Stomach (tissue), 4 donors: ENCODE results near the gene TAF1C.

Source experiments
- CTCF ChIP-seq, 7 experiments: fragments of 450-650 bp in 4 of 7; fragments of 200-600 bp in 3 of 7; sonication (generic) in 3 of 7; IDR thresholded peaks; one replicate each; pipeline ENCODE4 v1.5.1; 2016 to 2019; ENCODE audit warnings: antibody characterized with exemption in 7 of 7, control low read depth in 2 of 7, mild to moderate bottlenecking in 1 of 7
- POLR2AphosphoS5 ChIP-seq, 3 donors: sonication (generic); formaldehyde crosslinking; IDR thresholded peaks; one replicate each; pipeline ENCODE4 v1.6.1; 2016; ENCODE audit warnings: antibody characterized with exemption in 3 of 3

DNA sequence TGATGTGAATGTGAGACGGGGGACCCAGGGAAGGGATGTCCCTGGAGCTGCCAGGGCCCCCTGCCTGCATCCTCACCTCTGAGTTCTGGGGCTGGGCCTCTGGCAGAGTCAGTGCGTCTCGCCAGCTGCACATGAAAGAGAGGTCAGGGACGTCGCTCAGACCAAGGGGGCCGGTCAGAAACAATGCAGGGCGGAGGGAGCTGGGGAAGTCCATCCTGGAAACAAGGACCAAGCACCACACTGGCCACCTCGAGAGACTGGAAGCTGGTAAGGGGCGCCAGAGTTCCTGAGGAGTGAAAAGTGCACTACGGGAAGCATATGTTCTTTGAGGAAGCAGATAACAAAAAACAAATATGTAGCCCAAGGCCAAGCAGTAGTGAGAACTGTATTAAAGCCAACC is 2.1 kb downstream of the TAF1C start:
- TF ChIP-seq CTCF (IDR thresholded peaks at IDR 0.05) (no peak), POLR2AphosphoS5 (IDR thresholded peaks at IDR 0.05) (no peak)
